M059J (cell line): Measurements from ENCODE around the gene IL1B. TPM values are rescaled to one million over a fixed set of nuclear protein-coding genes. Genes with fewer than 3 reads are reported as not detected.

Source experiments
- DNase-seq: peaks from one replicate; pipeline ENCODE4 v3.0.0-alpha.2; 2012; ENCODE audit warnings: low read depth
- total RNA-seq: library from RNA; depleted of rRNA; stranded (reverse); fragments of >200 nt; shearing (Covaris generic); gene quantifications from 2 replicates; pipeline ENCODE4 v1.2.3, GENCODE V29; 2014; rRNA removed

IL1B gene
- total RNA-seq, 1 experiment from 2014 or later, result 4.2 TPM

- no peak for DNase-seq
Measured at GRCh38 chr2:112783187-112783714, 53.3 kb downstream of the IL1B start.

GRCh38 chr2:112782234-112782799, 54.3 kb downstream of the IL1B start:
- no peak for DNase-seq

Other genes starting within 250 kb of the IL1B start
- gene SLC20A1, start 190.8 kb downstream of the IL1B start, total RNA-seq, result 51.7 and 70.1 TPM in 2 replicates
- gene NT5DC4, start 115.8 kb downstream of the IL1B start, total RNA-seq, result not detected in 2 replicates
- 23.0 and 24.0 TPM in 2 replicates for gene CKAP2L, start 72.2 kb downstream of the IL1B start, total RNA-seq
- gene IL1A, start 52.3 kb downstream of the IL1B start, total RNA-seq, result 0.22 and 0.54 TPM in 2 replicates
- 0.30 TPM in 1 of 2 replicates, not detected in the other for gene IL37, start 74.4 kb upstream of the IL1B start, total RNA-seq
- not detected in 2 replicates for gene IL36G, start 141.2 kb upstream of the IL1B start, total RNA-seq
- not detected in 2 replicates for gene IL36A, start 168.7 kb upstream of the IL1B start, total RNA-seq
- not detected in 2 replicates for gene IL36B, start 216.1 kb upstream of the IL1B start, total RNA-seq
- gene IL36RN, start 222.4 kb upstream of the IL1B start, total RNA-seq, result 0.02 TPM in 1 of 2 replicates, not detected in the other
- not detected in 2 replicates for gene IL1F10, start 231.2 kb upstream of the IL1B start, total RNA-seq